IPS DF 4.7 (cell line): ENCODE data around the gene DES.

Experiments used
- DNase-seq: peaks from one replicate; pipeline ENCODE4 v3.0.0-alpha.2; 2013; ENCODE audit warnings: low spot score; ENCODE audit errors: extremely low read depth

DES gene

DNA sequence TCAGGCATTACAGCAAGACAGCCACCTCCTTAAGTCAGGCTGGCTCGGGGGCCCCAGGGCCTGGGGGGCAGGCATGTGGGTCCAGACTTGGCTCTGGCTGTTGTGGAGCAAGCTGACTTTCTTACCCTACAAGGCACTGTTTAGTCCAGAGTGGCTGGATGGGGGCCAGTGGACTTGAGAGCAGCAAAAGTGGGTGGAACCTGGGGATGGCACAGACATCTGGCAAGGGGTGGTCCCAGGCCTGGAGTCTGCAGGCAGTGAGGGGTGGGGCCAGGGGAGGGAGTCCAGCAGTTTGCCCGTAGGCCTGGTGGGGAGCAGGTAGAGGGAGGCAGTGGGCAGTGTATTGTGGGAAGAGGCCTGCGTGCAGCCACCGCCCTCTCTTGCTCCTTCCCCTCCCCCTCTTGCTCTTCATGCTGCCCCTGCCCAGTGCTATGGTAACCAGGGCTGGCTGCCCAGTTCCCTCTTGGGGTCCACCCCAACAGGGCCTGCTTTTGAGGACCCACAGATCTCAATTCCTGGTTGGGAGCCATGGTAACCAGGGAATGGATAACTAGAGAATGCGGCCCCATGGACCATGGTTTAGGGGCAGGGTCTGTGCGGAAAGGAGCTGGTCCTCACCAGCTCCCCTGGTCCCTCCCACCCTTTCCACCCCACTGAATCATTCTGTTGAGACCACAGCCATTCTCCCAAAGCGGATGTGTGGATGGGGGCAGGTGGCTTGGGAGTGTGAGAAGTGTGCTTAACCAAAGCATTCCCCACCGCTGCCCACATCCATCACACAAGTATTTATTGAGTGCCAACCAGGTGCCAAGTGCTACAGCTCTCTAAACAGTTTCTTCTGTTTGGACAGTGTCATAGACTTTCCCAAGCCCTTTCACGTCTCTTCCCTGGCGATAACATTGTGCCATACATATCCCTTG lies 35.8 kb downstream of the DES start:
- no peak for DNase-seq

DNA sequence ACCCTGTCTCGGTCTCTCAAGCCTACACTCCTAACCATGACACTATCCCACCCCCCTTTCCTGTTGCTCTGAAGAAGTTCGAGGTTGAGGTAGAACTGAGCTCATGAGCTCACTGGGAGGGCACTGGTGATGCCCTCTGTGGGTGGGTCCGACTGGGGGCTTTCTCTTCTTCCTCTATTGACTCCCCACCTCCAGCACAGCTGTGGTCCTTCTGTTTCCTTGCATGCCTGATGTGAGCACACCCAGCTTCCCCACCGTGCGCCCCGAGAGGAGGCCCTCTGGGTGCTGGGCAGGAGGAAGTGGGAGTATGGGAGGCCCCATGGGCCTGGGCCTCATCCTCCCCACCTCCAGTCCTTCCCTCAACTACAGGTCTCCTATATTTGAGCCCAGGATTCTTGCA lies 37.4 kb downstream of the DES start:
- DNase-seq: no peak

DNA sequence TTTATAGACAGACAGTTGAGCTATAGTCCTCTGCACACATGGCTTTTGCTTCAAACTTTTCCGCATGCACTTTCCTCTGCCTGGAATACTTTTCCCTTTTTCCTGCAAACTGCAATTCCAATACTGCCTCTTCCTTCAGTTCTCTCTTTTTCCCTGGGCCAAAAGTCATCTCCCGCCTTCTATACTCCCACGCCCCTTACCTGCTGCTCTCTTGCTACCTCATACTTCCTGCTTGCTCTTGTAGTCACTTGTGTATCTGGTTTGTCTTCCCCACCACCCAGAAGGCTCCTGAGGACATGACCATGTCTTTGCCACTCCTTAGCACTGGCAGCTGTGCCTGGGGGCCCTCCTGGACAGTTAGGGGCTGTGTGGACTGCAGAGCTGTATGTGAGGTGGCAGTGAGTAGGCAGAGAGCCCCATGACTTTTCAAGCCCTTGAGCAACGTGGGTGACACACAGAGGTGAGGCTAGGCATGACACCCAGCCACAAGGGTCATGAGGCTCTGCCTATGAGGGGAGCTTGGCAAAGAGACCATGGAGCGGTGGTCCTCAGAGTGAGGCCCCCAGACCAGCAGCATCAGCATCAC lies 39.7 kb downstream of the DES start:
- DNase-seq: no peak

DNA sequence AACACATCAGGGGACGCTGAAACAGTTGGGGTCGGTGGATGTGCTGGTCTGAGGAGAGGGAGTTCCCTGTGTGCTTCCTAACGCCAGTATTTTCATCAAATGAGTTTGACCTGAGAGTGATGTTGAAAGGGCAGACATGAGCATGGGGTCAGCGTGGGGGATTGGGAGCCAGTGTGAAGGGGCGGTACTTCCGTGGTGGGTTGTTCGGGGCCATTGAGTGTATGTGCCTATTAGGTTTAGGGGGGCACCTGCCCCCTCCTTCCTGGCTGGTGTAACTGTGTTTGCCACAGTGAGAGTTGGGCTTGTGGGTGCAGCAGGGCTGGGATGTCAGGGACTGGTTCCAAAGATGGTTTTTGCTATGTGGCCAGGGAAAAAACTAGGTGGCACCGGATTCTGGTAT lies 40.8 kb downstream of the DES start:
- DNase-seq: no peak

DNA sequence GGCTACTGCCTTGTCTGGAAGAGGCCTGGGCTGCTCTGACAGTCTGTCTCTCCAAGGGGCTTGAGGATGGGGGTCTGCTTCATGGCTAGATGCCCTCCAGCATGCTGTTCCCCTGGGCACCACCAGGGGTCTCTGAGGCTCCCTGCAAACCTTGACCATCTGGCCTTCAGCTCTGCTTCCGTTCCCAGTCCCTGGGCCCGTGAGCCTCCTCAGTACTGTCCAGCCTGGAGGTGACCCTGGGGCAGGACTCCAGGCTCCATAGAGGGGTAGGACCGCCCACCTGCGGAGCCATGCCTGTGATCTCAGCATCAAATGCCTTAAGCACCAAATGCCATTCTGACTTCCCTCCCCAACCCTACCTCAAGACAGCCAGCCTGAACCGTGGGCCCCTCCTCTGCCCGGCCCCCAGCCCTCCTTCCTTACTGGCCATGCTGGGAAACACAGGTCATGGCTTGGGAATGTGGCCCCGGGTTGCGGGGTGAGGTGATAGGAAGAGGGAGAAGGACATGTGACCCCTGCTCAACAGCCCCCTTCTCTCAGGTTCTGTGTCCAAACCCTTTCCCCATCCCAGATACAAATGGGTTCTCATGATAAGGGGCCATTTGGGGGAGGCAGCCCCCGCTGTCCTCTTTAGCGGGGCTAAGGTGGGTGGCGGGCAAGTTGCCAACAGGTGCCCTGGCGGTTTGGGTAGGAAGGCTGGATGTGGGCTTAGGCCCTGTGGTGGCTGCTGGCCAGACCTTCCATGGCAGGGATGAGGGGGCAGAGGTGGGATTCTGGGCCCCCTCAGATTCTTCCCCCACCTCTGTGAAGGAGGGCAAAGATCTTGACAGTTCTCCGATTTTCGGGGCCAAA lies 41.5 kb downstream of the DES start:
- DNase-seq: no peak

DNA sequence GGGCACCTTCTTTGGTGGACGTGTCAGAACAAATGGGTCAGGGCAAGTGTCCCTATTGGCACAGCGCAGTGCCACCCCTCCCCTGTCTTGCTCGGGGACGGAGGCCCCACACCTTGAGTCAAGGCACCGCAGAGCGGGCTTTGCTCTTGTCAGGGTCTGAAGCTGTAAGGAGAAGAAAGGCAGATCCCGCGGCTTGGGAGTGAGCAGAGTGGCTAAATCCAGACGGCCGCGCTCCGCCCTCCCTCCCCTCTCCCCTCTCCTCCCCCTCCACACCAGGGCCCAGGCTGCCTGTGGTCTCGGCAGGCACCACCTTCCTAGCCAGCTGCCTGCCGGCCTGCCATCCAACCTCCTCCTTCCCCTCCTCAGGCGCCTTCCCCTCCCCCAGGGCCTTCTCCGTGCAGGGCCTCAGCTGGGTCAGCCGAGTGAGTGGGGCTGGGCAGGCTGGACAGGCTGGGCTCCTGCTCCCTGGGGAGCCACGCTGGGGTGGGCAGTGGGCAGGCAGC lies 42.3 kb downstream of the DES start:
- no peak for DNase-seq

DNA sequence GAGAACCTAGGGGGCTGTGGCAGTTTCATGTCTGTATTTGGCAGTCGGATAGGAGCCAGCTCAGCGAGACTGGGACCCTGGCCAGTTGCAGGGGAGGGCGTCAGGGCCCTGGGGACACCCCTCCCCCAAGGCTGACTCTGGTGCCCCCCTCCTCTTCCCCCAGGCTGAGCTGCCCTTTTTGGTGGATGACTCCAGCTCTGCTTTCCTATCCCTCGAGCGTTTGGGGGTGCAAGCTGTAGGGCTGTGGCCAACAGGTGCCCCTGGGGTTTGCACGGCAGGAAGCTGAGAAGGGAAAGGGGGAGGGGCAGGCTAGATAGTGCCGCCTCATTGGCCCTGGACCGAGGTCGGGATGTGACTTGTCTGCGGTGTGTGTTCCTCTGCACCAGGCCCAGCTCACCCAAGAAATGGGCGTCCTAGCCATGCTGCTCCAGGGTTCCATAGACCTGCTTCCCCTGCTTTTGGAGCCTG lies 42.9 kb downstream of the DES start:
- DNase-seq: no peak

- no peak for DNase-seq
Measured at GRCh38 chr2:219461669-219462068, 43.5 kb downstream of the DES start.

- DNase-seq: no peak
Measured at GRCh38 chr2:219462349-219462748, 44.2 kb downstream of the DES start.

DNA sequence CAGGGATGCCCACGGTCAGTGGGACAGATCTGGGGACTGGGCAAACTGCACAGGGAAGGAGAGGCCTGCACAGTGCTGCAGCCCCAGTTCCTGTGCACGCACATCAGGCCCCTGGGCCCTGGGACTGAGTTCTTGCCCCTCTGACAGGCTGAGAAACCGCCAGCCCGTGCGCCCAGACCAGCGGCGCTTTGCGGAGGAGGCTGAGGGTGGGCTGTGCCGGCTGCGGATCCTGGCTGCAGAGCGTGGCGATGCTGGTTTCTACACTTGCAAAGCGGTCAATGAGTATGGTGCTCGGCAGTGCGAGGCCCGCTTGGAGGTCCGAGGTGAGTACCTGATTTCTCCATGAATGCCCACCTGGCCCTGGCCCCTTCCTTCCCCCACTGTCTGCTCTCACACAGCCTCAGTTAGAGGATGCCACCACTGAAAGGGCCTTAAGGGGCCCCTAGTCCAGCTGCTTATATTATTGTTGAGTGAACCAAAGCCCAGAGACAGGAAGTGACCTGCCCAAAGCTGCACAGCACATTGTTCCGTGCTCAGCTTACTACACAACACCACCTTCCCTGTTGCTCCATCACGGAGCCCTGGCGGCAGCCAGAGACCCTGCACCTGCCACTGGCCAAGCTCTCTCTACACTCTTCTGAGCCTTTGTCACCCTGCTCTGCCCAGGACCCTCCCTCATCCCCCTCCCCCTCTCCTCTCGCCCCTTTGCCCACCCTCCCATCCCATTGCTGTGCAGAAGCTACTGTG lies 46.3 kb downstream of the DES start:
- no peak for DNase-seq

GRCh38 chr2:219465659-219466561 lies 47.7 kb downstream of the DES start:
- no peak for DNase-seq

DNA sequence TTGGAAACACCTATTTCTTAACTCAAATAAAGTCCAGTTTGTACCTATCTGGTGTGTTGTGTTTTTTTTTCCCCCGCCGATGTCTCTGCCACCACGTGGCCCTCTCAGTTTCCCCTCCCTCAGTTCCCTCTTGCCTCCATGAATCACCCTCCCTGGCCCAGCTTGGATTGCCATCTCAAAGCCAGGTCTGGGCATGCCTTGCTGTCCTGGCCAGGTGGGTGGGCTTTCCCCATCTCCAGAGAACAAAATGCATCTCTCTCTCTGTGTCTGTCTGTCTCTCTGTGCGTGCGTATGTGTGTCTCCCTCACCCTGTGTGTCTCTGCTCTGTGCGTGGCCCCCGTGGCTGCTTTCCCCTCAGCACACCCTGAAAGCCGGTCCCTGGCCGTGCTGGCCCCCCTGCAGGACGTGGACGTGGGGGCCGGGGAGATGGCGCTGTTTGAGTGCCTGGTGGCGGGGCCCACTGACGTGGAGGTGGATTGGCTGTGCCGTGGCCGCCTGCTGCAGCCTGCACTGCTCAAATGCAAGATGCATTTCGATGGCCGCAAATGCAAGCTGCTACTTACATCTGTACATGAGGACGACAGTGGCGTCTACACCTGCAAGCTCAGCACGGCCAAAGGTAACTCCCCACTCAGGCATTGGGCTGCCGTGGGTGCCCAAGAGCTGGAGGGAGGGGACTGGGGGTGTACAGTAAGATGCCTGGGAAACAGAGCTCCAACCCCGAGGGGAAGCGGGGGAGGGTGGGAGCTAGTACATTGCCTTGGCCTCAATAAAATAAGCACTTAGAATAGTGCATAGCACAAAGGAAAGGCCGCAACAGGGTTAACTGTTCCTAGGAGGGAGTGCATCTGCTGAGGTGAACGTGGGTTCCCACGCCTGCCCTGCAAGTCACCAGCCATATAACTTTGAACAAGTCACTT lies 48.9 kb downstream of the DES start:
- no peak for DNase-seq

DNA sequence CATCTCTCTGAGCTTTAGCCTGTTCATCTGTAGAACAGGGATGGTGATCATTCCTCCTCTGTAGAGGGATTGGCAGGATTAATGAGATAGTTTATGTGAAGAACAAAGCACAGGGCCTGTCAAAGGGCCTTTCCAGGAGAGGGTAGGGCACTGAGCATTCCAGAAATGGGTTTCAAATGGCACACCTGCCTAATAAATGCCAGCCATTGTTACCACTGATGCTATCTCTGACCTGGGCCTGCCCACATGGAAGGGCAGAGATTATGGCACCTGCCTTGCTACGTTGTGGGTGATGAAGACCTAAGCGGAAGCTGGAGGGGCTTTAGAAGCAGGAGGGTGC lies 49.5 kb downstream of the DES start:
- no peak for DNase-seq

GRCh38 chr2:219468410-219469185 lies 50.4 kb downstream of the DES start:
- no peak for DNase-seq

DNA sequence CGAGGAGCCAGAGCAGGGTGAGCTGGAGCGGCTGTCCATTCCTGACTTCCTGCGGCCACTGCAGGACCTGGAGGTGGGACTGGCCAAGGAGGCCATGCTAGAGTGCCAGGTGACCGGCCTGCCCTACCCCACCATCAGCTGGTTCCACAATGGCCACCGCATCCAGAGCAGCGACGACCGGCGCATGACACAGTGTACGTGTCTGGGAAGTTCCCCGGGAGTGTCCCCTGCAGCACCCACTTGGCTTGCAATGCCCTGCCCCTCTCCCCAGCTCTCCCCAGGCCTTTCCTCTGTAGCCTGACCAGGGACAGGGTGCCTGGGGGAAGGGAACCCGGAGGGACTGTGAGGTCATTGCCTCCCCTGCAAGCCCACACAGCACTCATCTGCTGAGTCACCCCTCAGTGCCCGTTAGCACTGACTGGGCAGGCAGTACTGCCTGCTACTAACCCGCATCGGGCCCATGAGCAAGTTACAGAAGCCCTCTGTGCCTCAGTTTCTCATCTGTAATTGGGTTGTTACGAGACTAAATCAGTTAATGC lies 51.1 kb downstream of the DES start:
- no peak for DNase-seq

DNA sequence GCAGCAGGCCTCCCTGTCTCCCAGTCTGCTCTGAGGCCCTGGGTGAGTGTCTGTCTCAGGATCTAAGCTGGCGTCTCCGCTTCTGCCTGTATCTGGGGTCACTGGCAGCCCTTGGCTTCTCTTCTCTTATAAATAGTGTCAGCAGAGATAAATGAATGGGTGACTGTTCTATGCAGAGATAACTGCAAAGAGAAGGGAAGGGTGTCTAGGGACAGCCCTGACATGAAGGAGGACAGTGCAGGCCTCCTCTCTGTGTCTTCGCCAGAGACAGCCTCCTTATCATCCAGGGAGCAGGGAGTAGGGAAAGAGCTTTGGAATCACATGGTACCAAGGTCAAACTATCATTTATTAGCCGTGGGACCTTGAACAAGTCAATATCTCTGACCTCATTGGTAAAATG lies 52.3 kb downstream of the DES start:
- DNase-seq: no peak

DNA sequence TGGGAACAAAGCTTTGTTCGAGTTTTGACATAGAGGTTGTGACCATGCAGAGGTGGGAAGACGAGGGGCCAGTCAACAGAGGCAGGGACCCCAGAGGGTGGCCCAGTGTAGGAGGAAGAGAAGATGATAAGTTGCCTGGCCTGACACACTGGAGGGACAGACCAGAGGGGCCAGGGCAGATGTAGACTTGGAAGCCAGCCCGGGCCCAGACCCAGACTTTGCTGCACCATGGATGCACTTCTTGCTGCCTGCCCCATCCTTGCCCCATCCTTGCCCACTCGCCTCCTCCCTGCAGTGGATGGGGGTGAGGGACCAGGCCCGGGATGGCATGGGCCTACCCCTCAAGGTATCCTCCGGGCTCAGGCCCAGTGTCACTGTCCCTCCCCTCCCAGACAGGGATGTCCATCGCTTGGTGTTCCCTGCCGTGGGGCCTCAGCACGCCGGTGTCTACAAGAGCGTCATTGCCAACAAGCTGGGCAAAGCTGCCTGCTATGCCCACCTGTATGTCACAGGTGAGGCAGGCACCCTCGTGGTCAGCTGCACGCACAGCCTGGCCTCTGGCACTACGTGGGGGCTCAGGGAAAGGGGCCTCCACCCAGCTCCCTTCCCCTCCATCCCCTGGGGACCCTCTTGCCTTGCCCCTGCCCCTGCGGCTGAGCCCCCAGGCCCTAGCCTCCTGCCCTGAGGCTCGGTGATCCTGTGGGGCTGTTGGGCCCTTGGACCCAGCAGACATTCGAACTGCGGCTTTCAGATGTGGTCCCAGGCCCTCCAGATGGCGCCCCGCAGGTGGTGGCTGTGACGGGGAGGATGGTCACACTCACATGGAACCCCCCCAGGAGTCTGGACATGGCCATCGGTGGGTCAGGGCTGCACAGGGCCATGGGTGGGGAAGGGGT lies 53.5 kb downstream of the DES start:
- DNase-seq: no peak
